Endodermal cell (in vitro differentiated cells): ENCODE results near the gene GNB3. TPM values are rescaled to one million over a fixed set of nuclear protein-coding genes. Genes with fewer than 3 reads are reported as not detected.
A peak's percentile ranks its signal among the peaks of the same experiment; 100 is the strongest.
"Not testable (repeated sequence)": the region's sequence is repeated elsewhere in the genome, so short reads cannot be mapped to it uniquely, and the experiment has no call there.

Experiments used
- DNase-seq: peaks from one replicate; pipeline ENCODE4 v3.0.0-alpha.2; 2017
- H3K27ac ChIP-seq: 2 replicates; pipeline ENCODE4 v1.5.1; 2013; ENCODE audit warnings: mild to moderate bottlenecking, low read depth, low read length, moderate library complexity
- H3K27me3 ChIP-seq: 2 replicates; pipeline ENCODE4 v1.6.1; 2013; ENCODE audit warnings: mild to moderate bottlenecking, low read length, moderate library complexity; ENCODE audit not compliant: insufficient read depth, control insufficient read depth, poor library complexity, severe bottlenecking
- H3K36me3 ChIP-seq: 2 replicates; pipeline ENCODE4 v1.7.0; 2013; ENCODE audit warnings: mild to moderate bottlenecking, low read length, moderate library complexity; ENCODE audit not compliant: control insufficient read depth, insufficient read depth
- H3K4me1 ChIP-seq: one replicate; pipeline ENCODE4 v1.7.0; 2013; ENCODE audit warnings: low read length; ENCODE audit not compliant: control insufficient read depth, insufficient read depth
- H3K4me3 ChIP-seq: 2 replicates; pipeline ENCODE4 v1.5.1; 2013; ENCODE audit warnings: mild to moderate bottlenecking, low read length, moderate library complexity
- H3K9ac ChIP-seq: 2 replicates; pipeline ENCODE4 v1.6.1; 2013; ENCODE audit warnings: mild to moderate bottlenecking, low read length, moderate library complexity; ENCODE audit not compliant: poor library complexity, severe bottlenecking; ENCODE audit errors: extremely low read depth
- H3K9me3 ChIP-seq: 2 replicates; pipeline ENCODE4 v1.6.1; 2013; ENCODE audit warnings: mild to moderate bottlenecking, low read length, moderate library complexity; ENCODE audit not compliant: control insufficient read depth
- H3K27ac Mint-ChIP-seq: 2 replicates; pipeline ENCODE4 v1.8.0; 2020; ENCODE audit warnings: mixed read lengths
- H3K27me3 Mint-ChIP-seq: 2 replicates; pipeline ENCODE4 v1.8.0; 2021; ENCODE audit warnings: mild to moderate bottlenecking, mixed read lengths; ENCODE audit not compliant: insufficient read depth
- H3K36me3 Mint-ChIP-seq: 2 replicates; pipeline ENCODE4 v1.8.0; 2020; ENCODE audit warnings: low read depth, mixed read lengths
- H3K4me1 Mint-ChIP-seq: 2 replicates; pipeline ENCODE4 v1.8.0; 2020; ENCODE audit warnings: mixed read lengths
- H3K4me3 Mint-ChIP-seq: 2 replicates; pipeline ENCODE4 v1.8.0; 2020; ENCODE audit warnings: mild to moderate bottlenecking, moderate library complexity, mixed read lengths
- H3K9me3 Mint-ChIP-seq: 2 replicates; pipeline ENCODE4 v1.8.0; 2020; ENCODE audit warnings: mild to moderate bottlenecking, mixed read lengths
- CTCF ChIP-seq: fragments of 200-600 bp; sonication (generic); conservative IDR thresholded peaks from 2 replicates; pipeline ENCODE4 v1.5.0; 2021; ENCODE audit warnings: antibody characterized with exemption, mild to moderate bottlenecking
- WGBS, 2 experiments: methylation state at CpG; one replicate each; pipeline versions ENCODE4 v1.1.5 to v1.1.7; 2013; ENCODE audit warnings: missing lambda C conversion rate in 2 of 2, mixed read lengths in 1 of 2; ENCODE audit not compliant: insufficient coverage in 1 of 2, insufficient read length in 1 of 2; 5-methylcytosine and 5-hydroxymethylcytosine counted together
- total RNA-seq, 2 donors: library from RNA; stranded (reverse); fragmentation: NEBNext Ultra II Directional in 1 of 2; extraction: Animal tissue kit (Norgen Biotek cat#: 25700) in 1 of 2; gene quantifications; 2 replicates in 1 of 2; 3 replicates in 1 of 2; pipeline ENCODE4 v1.2.1, GENCODE V29; 2021

GNB3 gene
- total RNA-seq, 2 donors from 2014 or later, result 10.0 to 17.1 TPM

GRCh38 chr12:6869049-6870021 is 28.6 kb downstream of the GNB3 start:
- H3K4me3 Mint-ChIP-seq, result peak overlapping the region; percentile 95
- H3K27me3 Mint-ChIP-seq, result no peaks in the 10 kb centered on the region
- Histone ChIP-seq H3K27me3 (no peaks in the 10 kb centered on the region), H3K36me3 (peaks cover 38% of the 10 kb centered on the region), H3K9me3 (no peaks in the 10 kb centered on the region), H3K9ac (peak overlapping the region; percentile 77), H3K27ac (no peak overlapping the region), H3K4me3 (peak overlapping the region; percentile 99), H3K4me1 (peaks cover 8% of the 10 kb centered on the region)
- 37 to 47% methylated on average over 6 to 12 of the region's 12 CpGs for WGBS, 2 experiments
- H3K36me3 Mint-ChIP-seq, result peaks cover 51% of the 10 kb centered on the region
- peak; percentile 99 for DNase-seq
- no peaks in the 10 kb centered on the region for H3K9me3 Mint-ChIP-seq
- peaks cover 60% of the 10 kb centered on the region for H3K4me1 Mint-ChIP-seq
- TF ChIP-seq CTCF, result peak; percentile 100
- peak overlapping the region; percentile 93 for H3K27ac Mint-ChIP-seq

GRCh38 chr12:6870304-6870703 is 29.6 kb downstream of the GNB3 start:
- H3K4me1 ChIP-seq, DNase-seq, H3K27me3 ChIP-seq, H3K27ac ChIP-seq, H3K27me3 Mint-ChIP-seq, H3K9me3 Mint-ChIP-seq, H3K4me3 ChIP-seq, H3K9ac ChIP-seq, H3K9me3 ChIP-seq: not testable (repeated sequence)
- Mint-ChIP-seq H3K27ac (peak overlapping the region; percentile 93), H3K4me3 (peak overlapping the region; percentile 97), H3K36me3 (peaks cover 42% of the 10 kb centered on the region), H3K4me1 (peaks cover 63% of the 10 kb centered on the region)
- 100% methylated on average over 1 of the region's 4 CpGs for WGBS, 2 experiments
- H3K36me3 ChIP-seq, result peaks cover 35% of the 10 kb centered on the region

- peaks cover 8% of the 10 kb centered on the region for H3K4me1 ChIP-seq
- H3K36me3 ChIP-seq, result peaks cover 33% of the 10 kb centered on the region
- no peak overlapping the region for H3K27ac ChIP-seq
- H3K4me3 ChIP-seq, result peak overlapping the region; percentile 88
- 84 to 88% methylated on average over 9 to 12 of the region's 12 CpGs for WGBS, 2 experiments
- H3K9me3 ChIP-seq, result no peaks in the 10 kb centered on the region
- peak; percentile 71 for DNase-seq
- no peak overlapping the region for H3K9ac ChIP-seq
- H3K4me3 Mint-ChIP-seq, result peak overlapping the region; percentile 97
- no peaks in the 10 kb centered on the region for H3K9me3 Mint-ChIP-seq
- H3K27me3 Mint-ChIP-seq, result no peaks in the 10 kb centered on the region
- H3K36me3 Mint-ChIP-seq, result peaks cover 38% of the 10 kb centered on the region
- peak overlapping the region; percentile 95 for H3K27ac Mint-ChIP-seq
- H3K4me1 Mint-ChIP-seq, result peaks cover 55% of the 10 kb centered on the region
- no peaks in the 10 kb centered on the region for H3K27me3 ChIP-seq
- no peak for TF ChIP-seq CTCF
Observed at GRCh38 chr12:6871052-6871957, 30.6 kb downstream of the GNB3 start.
